Measurements from ENCODE around the gene ABCD4. TPM values are rescaled to one million over a fixed set of nuclear protein-coding genes. Genes with fewer than 3 reads are reported as not detected.
A peak's percentile ranks its signal among the peaks of the same experiment; 100 is the strongest.

Gene ABCD4
- total RNA-seq, 4 donors from 2014 or later = 26.1 to 73.4 (median 49.5) TPM

- intact Hi-C loops (cut with DNase I; ENCODE audit: low total_unique reads) = no loop called here
- peak overlapping the region; percentile 62 to 92 for H3K4me3 ChIP-seq
- H3K4me1 ChIP-seq = no peaks in the 10 kb centered on the region
- no peaks in the 10 kb centered on the region for H3K27me3 ChIP-seq
- no peaks in the 10 kb centered on the region for H3K9me3 ChIP-seq
- no peak for DNase-seq
- no peaks in the 10 kb centered on the region for H3K36me3 ChIP-seq
- peak overlapping the region; percentile 84 to 90 for H3K27ac ChIP-seq
- peak; percentile 32 to 47 (median 40) for TF ChIP-seq CTCF (IDR thresholded peaks at IDR 0.05)
- TF ChIP-seq POLR2A (IDR thresholded peaks at IDR 0.05) = no peak
Measured at GRCh38 chr14:74302152-74302628, 544 bp downstream of the ABCD4 start.

DNA sequence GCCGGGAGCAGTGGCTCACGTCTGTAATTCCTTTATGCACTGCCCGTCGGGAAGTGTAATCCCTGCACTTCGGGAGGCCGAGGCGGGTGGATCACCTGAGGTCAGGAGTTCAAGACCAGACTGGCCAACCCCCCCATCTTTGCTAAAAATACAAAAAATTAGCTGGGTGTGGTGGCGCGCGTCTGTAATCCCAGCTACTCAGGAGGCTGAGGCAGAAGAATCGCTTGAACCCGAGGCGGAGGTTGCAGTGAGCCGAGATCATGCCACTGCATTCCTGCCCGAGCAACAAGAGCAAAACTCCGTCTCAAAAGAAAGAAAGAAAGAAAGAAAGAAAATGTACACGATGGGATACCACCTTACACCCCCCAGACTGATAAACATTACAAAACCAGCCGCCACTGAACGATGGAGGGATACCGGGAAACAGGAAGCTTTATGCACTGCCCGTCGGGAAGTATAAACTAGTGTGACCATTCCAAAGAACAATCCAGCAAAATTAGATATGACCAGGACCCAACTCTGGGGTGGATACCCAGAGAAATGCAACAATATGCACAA is 1.1 kb downstream of the ABCD4 start:
- H3K27ac ChIP-seq = peak overlapping the region in 1 of 2 donors; percentile 90
- no peak for DNase-seq
- intact Hi-C loops (cut with DNase I; ENCODE audit: low total_unique reads) = no loop called here

GRCh38 chr14:74299061-74299545 is 3.6 kb downstream of the ABCD4 start:
- no peaks in the 10 kb centered on the region for H3K4me1 ChIP-seq
- peak in 1 of 2 donors; percentile 45 for DNase-seq
- intact Hi-C loops (cut with DNase I; ENCODE audit: low total_unique reads) = no loop called here

More for the DNA sequence above, 1.1 kb downstream of the ABCD4 start:
- Histone ChIP-seq H3K27me3 (no peaks in the 10 kb centered on the region), H3K9me3 (no peaks in the 10 kb centered on the region), H3K36me3 (no peaks in the 10 kb centered on the region), H3K4me3 (peak overlapping the region; percentile 62 to 92), H3K4me1 (no peaks in the 10 kb centered on the region)
- TF ChIP-seq POLR2A (IDR thresholded peaks at IDR 0.05) (no peak), CTCF (IDR thresholded peaks at IDR 0.05) (no peak)

DNA sequence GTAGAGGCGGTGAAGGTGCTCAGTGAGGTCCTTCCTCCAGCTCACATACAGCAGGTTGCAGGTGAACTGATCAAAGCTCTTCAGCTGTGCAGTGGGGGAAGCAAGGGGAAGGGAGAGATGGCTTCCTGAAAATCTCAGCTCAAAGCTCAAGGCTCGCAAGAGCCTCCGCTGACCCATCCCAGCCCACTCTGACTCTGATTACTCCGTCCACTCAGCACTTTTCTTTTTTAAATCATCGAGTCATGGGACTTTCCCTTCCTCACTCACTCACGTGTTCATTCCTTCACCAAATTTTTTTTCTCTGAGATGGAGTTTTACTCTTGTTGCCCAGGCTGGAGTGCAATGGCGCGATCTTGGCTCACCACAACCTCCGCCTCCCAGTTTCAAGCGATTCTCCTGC is 4.7 kb downstream of the ABCD4 start:
- H3K4me1 ChIP-seq = no peaks in the 10 kb centered on the region
- intact Hi-C loops (cut with DNase I; ENCODE audit: low total_unique reads) = no loop called here
- DNase-seq = no peak

More at GRCh38 chr14:74299061-74299545, 3.6 kb downstream of the ABCD4 start:
- H3K27ac ChIP-seq = peak overlapping the region; percentile 25 to 55
- no peaks in the 10 kb centered on the region for H3K27me3 ChIP-seq
- no peaks in the 10 kb centered on the region for H3K36me3 ChIP-seq
- H3K9me3 ChIP-seq = no peaks in the 10 kb centered on the region
- no peak overlapping the region for H3K4me3 ChIP-seq
- TF ChIP-seq CTCF (IDR thresholded peaks at IDR 0.05) (no peak), POLR2A (IDR thresholded peaks at IDR 0.05) (no peak)

More for the DNA sequence above, 4.7 kb downstream of the ABCD4 start:
- H3K4me3 ChIP-seq = no peak overlapping the region
- no peak for TF ChIP-seq CTCF (IDR thresholded peaks at IDR 0.05)
- no peak for TF ChIP-seq POLR2A (IDR thresholded peaks at IDR 0.05)
- H3K27me3 ChIP-seq = no peaks in the 10 kb centered on the region
- no peak overlapping the region for H3K27ac ChIP-seq
- H3K9me3 ChIP-seq = no peaks in the 10 kb centered on the region
- no peaks in the 10 kb centered on the region for H3K36me3 ChIP-seq
